ENCODE results near the gene LHPP.

GRCh38 chr10:124619195-124619594 lies 157.6 kb downstream of the LHPP start:
- TF ChIP-seq CTCF (IDR thresholded peaks at IDR 0.05) (no peak), POLR2A (IDR thresholded peaks at IDR 0.05; ENCODE audit: low read length) (no peak), RFX5 (IDR thresholded peaks at IDR 0.05) (no peak), NR3C1 (IDR thresholded peaks at IDR 0.05) (no peak), E2F6 (IDR thresholded peaks at IDR 0.05; ENCODE audit: borderline replicate concordance, low read depth) (no peak)
- TF ChIP-seq, protein P1, sequence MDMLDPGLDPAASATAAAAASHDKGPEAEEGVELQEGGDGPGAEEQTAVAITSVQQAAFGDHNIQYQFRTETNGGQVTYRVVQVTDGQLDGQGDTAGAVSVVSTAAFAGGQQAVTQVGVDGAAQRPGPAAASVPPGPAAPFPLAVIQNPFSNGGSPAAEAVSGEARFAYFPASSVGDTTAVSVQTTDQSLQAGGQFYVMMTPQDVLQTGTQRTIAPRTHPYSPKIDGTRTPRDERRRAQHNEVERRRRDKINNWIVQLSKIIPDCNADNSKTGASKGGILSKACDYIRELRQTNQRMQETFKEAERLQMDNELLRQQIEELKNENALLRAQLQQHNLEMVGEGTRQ (IDR thresholded peaks at IDR 0.05) = no peak
